K562 (cell line): ENCODE results near the gene UBXN6. TPM values are rescaled to one million over a fixed set of nuclear protein-coding genes. Genes with fewer than 3 reads are reported as not detected.

ENCODE experiments used
- BCLAF1 ChIP-seq, 2 experiments: fragments of 450-650 bp in 1 of 2; IDR thresholded peaks; 2 replicates each; pipeline ENCODE4 v1.6.1; 2011 to 2017; ENCODE audit warnings: low read depth in 2 of 2, antibody characterized with exemption in 1 of 2, borderline replicate concordance in 1 of 2, low read length in 1 of 2, mild to moderate bottlenecking in 1 of 2, mixed read lengths in 1 of 2; ENCODE audit not compliant: control insufficient read depth in 1 of 2
- BDP1 ChIP-seq: IDR thresholded peaks from 3 replicates; pipeline ENCODE4 v1.6.1; 2011; ENCODE audit not compliant: insufficient read length, insufficient read depth
- BMI1 ChIP-seq: fragments of 150-350 bp; IDR thresholded peaks from 2 replicates; pipeline ENCODE4 v1.6.1; 2014; ENCODE audit warnings: low read length
- CHD2 ChIP-seq: IDR thresholded peaks from 2 replicates; pipeline ENCODE4 v1.6.1; 2011; ENCODE audit warnings: low read depth, low read length
- EP400 ChIP-seq: fragments of 450-650 bp; IDR thresholded peaks from 2 replicates; pipeline ENCODE4 v1.6.1; 2017; ENCODE audit warnings: antibody characterized with exemption, mild to moderate bottlenecking, moderate library complexity
- GATA2 ChIP-seq: sonication (generic); formaldehyde crosslinking; IDR thresholded peaks from 2 replicates; pipeline ENCODE4 v1.4.0; 2020; ENCODE audit warnings: mild to moderate bottlenecking, missing genetic modification reagents
- HDGF ChIP-seq: fragments of 450-650 bp; IDR thresholded peaks from 2 replicates; pipeline ENCODE4 v1.6.1; 2016
- MBD2 ChIP-seq: sonication (generic); IDR thresholded peaks from 2 replicates; pipeline ENCODE4 v1.6.1; 2016; ENCODE audit warnings: low read depth, borderline replicate concordance
- NR2C2 ChIP-seq, 2 experiments: fragments of 200-800 bp in 1 of 2; sonication (Bioruptor generic) in 1 of 2; sonication (generic) in 1 of 2; formaldehyde crosslinking in 1 of 2; IDR thresholded peaks; 2 replicates each; pipeline versions ENCODE4 v1.6.1 to v1.8.0; 2016 to 2022; ENCODE audit warnings: mild to moderate bottlenecking in 1 of 2, missing compliant biosample characterization in 1 of 2, missing genetic modification characterization in 1 of 2, missing genetic modification reagents in 1 of 2
- PHF21A ChIP-seq: fragments of 450-650 bp; IDR thresholded peaks from 2 replicates; pipeline ENCODE4 v1.6.1; 2017; ENCODE audit warnings: low read depth, borderline replicate concordance
- YY1 ChIP-seq, 3 experiments: IDR thresholded peaks; 2 replicates each; pipeline ENCODE4 v1.6.1; 2011; ENCODE audit warnings: low read length in 2 of 3, mild to moderate bottlenecking in 2 of 3, moderate library complexity in 2 of 3, borderline replicate concordance in 1 of 3, control low read depth in 1 of 3, low read depth in 1 of 3; ENCODE audit not compliant: insufficient read depth in 3 of 3, insufficient replicate concordance in 2 of 3, control insufficient read depth in 1 of 3, insufficient read length in 1 of 3; ENCODE audit errors: extremely low read depth in 1 of 3
- ZNF395 ChIP-seq: fragments of 200-800 bp; sonication (Bioruptor generic); IDR thresholded peaks from 2 replicates; pipeline ENCODE4 v1.6.1; 2017; ENCODE audit warnings: missing genetic modification characterization, missing compliant biosample characterization
- ZNF583 ChIP-seq: fragments of 250-450 bp; sonication (Bioruptor Pico); IDR thresholded peaks from 2 replicates; pipeline ENCODE4 v1.4.0; 2020
- ZNF586 ChIP-seq: fragments of 450-650 bp; formaldehyde crosslinking; conservative IDR thresholded peaks from 2 replicates; pipeline ENCODE4 v1.4.0; 2020; ENCODE audit warnings: mild to moderate bottlenecking, moderate library complexity
- polyA plus RNA-seq, 8 experiments: library from polyadenylated mRNA; depleted of rRNA in 4 of 8; stranded (reverse) in 5 of 8; unstranded in 3 of 8; fragments of >200 nt; fragmentation: Nextera tagmentation in 2 of 8; fragmentation: Illumina TruSeq in 1 of 8; extraction: Ambion mirVana in 2 of 8; extraction: Trizol in 1 of 8; gene quantifications; 2 replicates each; pipeline versions ENCODE4 v1.2.1 to v1.2.3, GENCODE V29; 2011 to 2014; ENCODE audit warnings: inconsistent platforms in 1 of 8, missing spikeins in 1 of 8
- total RNA-seq, 7 experiments: library from RNA; depleted of rRNA in 6 of 7; stranded (reverse); fragments of >200 nt in 6 of 7; fragmentation: Illumina TruSeq in 2 of 7; extraction: Trizol in 2 of 7; gene quantifications; 2 replicates each; pipeline versions ENCODE4 v1.2.1 to v1.2.3, GENCODE V29; 2011 to 2021; ENCODE audit warnings: low replicate concordance in 1 of 7
- TF ChIP-seq, protein P1 (sequence below), 2 experiments: fragments of 200-800 bp in 1 of 2; sonication (Bioruptor generic) in 1 of 2; sonication (generic) in 1 of 2; formaldehyde crosslinking in 1 of 2; IDR thresholded peaks in 1 of 2; conservative IDR thresholded peaks in 1 of 2; 2 replicates each; pipeline versions ENCODE4 v1.5.0 to v1.6.1; 2016 to 2020; ENCODE audit warnings: missing compliant biosample characterization in 1 of 2, missing genetic modification characterization in 1 of 2, missing genetic modification reagents in 1 of 2

The UBXN6 gene
- total and polyA plus RNA-seq, 9 of the 15 experiments (the other 6 are each of a cell fraction or from before 2014, with no cell fraction given), result 0.48 to 90.2 (median 29.5) TPM

DNA sequence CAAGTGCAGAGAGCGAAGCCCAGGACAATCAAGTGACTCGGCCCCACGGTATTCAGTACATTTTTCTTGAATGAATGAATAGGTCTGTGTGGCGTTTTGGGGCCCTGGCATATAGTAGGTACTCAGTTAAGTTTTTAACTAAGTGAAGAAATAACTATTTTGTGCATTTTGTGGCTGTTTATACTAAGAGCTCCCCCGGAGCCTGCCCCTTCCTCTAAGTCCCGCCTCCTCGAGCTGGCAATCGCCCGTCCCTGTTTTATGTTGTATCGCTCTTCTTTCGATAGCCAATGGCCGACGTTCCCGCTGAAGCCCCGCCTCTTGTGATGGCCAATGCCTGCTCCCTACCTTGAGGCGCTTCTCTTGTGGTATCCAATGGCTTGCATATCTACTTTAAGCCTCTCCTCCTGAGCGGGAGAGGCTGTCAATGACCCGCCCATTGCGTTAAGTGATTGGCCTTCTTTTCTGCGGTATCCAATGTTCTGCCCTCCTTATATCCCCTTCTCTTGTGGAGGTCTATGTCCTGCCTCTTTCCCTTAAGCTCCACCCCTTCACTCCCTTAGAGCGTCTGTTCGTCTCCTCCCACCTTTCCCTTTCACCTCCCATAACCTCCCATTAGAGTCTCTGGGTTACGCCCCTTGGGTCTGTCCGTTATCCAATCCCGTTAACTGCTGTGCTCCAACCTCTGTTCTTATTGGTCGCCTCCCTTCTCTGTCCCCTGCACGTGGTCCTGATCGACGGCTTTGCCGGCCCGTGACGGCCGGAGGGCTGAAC is 14.0 kb upstream of the UBXN6 start (continued):
- no peak for TF ChIP-seq NR2C2 (CRISPR knock-in tag; IDR thresholded peaks at IDR 0.05)
- TF ChIP-seq NR2C2 (tag; IDR thresholded peaks at IDR 0.05), result peak; percentile 96
- TF ChIP-seq CHD2, result peak; percentile 91
- TF ChIP-seq GATA2 (CRISPR knock-in tag), result no peak
- peak; percentile 50; the same call in 1 of the 2 replicates for TF ChIP-seq EP400
- TF ChIP-seq BMI1, result no peak
- no peak for TF ChIP-seq BDP1
- no peak for TF ChIP-seq BCLAF1 (IDR thresholded peaks at IDR 0.05; ENCODE audit: borderline replicate concordance in 1 of 2, control insufficient read depth in 1 of 2, low read depth in 2 of 2, low read length in 1 of 2)
- peak; percentile 98 for TF ChIP-seq MBD2
- TF ChIP-seq YY1 (IDR thresholded peaks at IDR 0.05; ENCODE audit: borderline replicate concordance in 1 of 3, control insufficient read depth in 1 of 3, extremely low read depth in 1 of 3, insufficient read depth in 3 of 3, insufficient read length in 1 of 3, insufficient replicate concordance in 2 of 3, low read depth in 1 of 3, low read length in 2 of 3), result peak in 1 of 3 experiments; percentile 48
- peak; percentile 99 for TF ChIP-seq HDGF
- no peak for TF ChIP-seq ZNF583 (CRISPR knock-in tag)
- no peak; the same call in 1 of the 2 replicates for TF ChIP-seq ZNF586 (CRISPR knock-in tag)
- TF ChIP-seq, protein P1, sequence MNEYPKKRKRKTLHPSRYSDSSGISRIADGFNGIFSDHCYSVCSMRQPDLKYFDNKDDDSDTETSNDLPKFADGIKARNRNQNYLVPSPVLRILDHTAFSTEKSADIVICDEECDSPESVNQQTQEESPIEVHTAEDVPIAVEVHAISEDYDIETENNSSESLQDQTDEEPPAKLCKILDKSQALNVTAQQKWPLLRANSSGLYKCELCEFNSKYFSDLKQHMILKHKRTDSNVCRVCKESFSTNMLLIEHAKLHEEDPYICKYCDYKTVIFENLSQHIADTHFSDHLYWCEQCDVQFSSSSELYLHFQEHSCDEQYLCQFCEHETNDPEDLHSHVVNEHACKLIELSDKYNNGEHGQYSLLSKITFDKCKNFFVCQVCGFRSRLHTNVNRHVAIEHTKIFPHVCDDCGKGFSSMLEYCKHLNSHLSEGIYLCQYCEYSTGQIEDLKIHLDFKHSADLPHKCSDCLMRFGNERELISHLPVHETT (CRISPR knock-in tag; conservative IDR thresholded peaks at IDR 0.05 in 1 of 2, IDR thresholded peaks at IDR 0.05 in 1 of 2), result 0 out of 4 replicates have a peak, but pooled peaks of 1 of the 2 experiments have one; percentile 32
- TF ChIP-seq PHF21A, result no peak
- TF ChIP-seq ZNF395 (CRISPR knock-in tag), result no peak
